A673 (cell line): ENCODE data around the gene CKMT2.

Source experiments
- CTCF ChIP-seq: fragments of 300-800, 200-600 bp; sonication (generic); conservative IDR thresholded peaks from 2 replicates; pipeline ENCODE4 v1.5.1; 2017; ENCODE audit warnings: low read depth, mild to moderate bottlenecking, antibody characterized with exemption, low read length, moderate library complexity, mixed read lengths
- EZH2 ChIP-seq: fragments of 200-600 bp; sonication (generic); IDR thresholded peaks from 2 replicates; pipeline ENCODE4 v1.6.1; 2017; ENCODE audit warnings: borderline replicate concordance, low read depth, mild to moderate bottlenecking, mixed read lengths, antibody characterized with exemption, low read length; ENCODE audit not compliant: poor library complexity, severe bottlenecking

GRCh38 chr5:81209386-81209785 is 23.7 kb upstream of the CKMT2 start:
- TF ChIP-seq EZH2: no peak
- TF ChIP-seq CTCF: no peak
